H1 (cell line): ENCODE results near the gene ERN2. TPM values are rescaled to one million over a fixed set of nuclear protein-coding genes. Genes with fewer than 3 reads are reported as not detected.
A peak's percentile ranks its signal among the peaks of the same experiment; 100 is the strongest.

ENCODE experiments used
- ASH2L ChIP-seq: fragments of 200-600, 300-600 bp; sonication (generic); IDR thresholded peaks from one replicate; pipeline ENCODE4 v1.7.1; 2017; ENCODE audit warnings: low read length
- ATF2 ChIP-seq: IDR thresholded peaks from 2 replicates; pipeline ENCODE4 v1.6.1; 2012; ENCODE audit warnings: low read length, inconsistent platforms
- BACH1 ChIP-seq: IDR thresholded peaks from 2 replicates; pipeline ENCODE4 v1.6.1; 2012; ENCODE audit warnings: low read length, improper control_type of control experiment
- BRCA1 ChIP-seq: IDR thresholded peaks from 2 replicates; pipeline ENCODE4 v1.6.1; 2012; ENCODE audit warnings: low read depth, low read length, improper control_type of control experiment
- CTBP2 ChIP-seq: IDR thresholded peaks from 2 replicates; pipeline ENCODE4 v1.7.0; 2011; ENCODE audit warnings: borderline replicate concordance, mild to moderate bottlenecking, moderate library complexity, mixed read lengths, low read length; ENCODE audit not compliant: insufficient read depth, insufficient read length
- CTCF ChIP-seq, 3 experiments: IDR thresholded peaks; 1 replicate in 2 of 3; 2 replicates in 1 of 3; pipeline versions ENCODE4 v1.5.1 to v1.6.1; 2011; ENCODE audit warnings: low read length in 3 of 3, mild to moderate bottlenecking in 3 of 3, inconsistent platforms in 2 of 3, low read depth in 1 of 3, moderate library complexity in 1 of 3; ENCODE audit not compliant: insufficient read depth in 1 of 3; ENCODE audit errors: control extremely low read depth in 1 of 3
- EZH2 ChIP-seq: fragments of 200-600 bp; sonication (generic); IDR thresholded peaks from 2 replicates; pipeline ENCODE4 v1.7.1; 2012; ENCODE audit warnings: low read depth, mild to moderate bottlenecking, moderate library complexity, low read length, inconsistent platforms; ENCODE audit not compliant: severe bottlenecking
- JUN ChIP-seq: IDR thresholded peaks from 2 replicates; pipeline ENCODE4 v1.6.1; 2011; ENCODE audit warnings: low read depth, mild to moderate bottlenecking, improper control_type of control experiment, low read length
- JUND ChIP-seq: IDR thresholded peaks from 2 replicates; pipeline ENCODE4 v1.6.1; 2011; ENCODE audit warnings: mild to moderate bottlenecking, improper control_type of control experiment, low read length
- KDM1A ChIP-seq: fragments of 200-600, 300-600 bp; sonication (generic); IDR thresholded peaks from 2 replicates; pipeline ENCODE4 v1.7.1; 2016; ENCODE audit warnings: mild to moderate bottlenecking, low read length, borderline replicate concordance
- KDM5A ChIP-seq: fragments of 200-600 bp; IDR thresholded peaks from 2 replicates; pipeline ENCODE4 v1.7.1; 2012; ENCODE audit warnings: mild to moderate bottlenecking, low read length, inconsistent platforms, mixed read lengths
- NANOG ChIP-seq: IDR thresholded peaks from 2 replicates; pipeline ENCODE4 v1.6.1; 2011; ENCODE audit warnings: low read length, low read depth, mild to moderate bottlenecking, inconsistent platforms; ENCODE audit not compliant: insufficient read depth, poor library complexity, severe bottlenecking
- NRF1 ChIP-seq: IDR thresholded peaks from 2 replicates; pipeline ENCODE4 v1.6.1; 2011; ENCODE audit warnings: mild to moderate bottlenecking, low read depth, low read length, improper control_type of control experiment
- RXRA ChIP-seq: IDR thresholded peaks from 2 replicates; pipeline ENCODE4 v1.6.1; 2011; ENCODE audit warnings: low read depth, mild to moderate bottlenecking, low read length, moderate library complexity; ENCODE audit not compliant: insufficient read depth
- SP1 ChIP-seq: IDR thresholded peaks from 2 replicates; pipeline ENCODE4 v1.6.1; 2011; ENCODE audit warnings: low read depth, low read length
- SRF ChIP-seq: IDR thresholded peaks from 2 replicates; pipeline ENCODE4 v1.6.1; 2011; ENCODE audit warnings: mild to moderate bottlenecking, low read depth, low read length, moderate library complexity
- TAF7 ChIP-seq: optimal IDR thresholded peaks from 2 replicates; pipeline ENCODE3; 2011; ENCODE audit warnings: low read depth, mild to moderate bottlenecking, inconsistent platforms, low read length, moderate library complexity, borderline replicate concordance
- TBP ChIP-seq: IDR thresholded peaks from 2 replicates; pipeline ENCODE4 v1.6.1; 2011; ENCODE audit warnings: low read depth, low read length, improper control_type of control experiment
- TEAD4 ChIP-seq: IDR thresholded peaks from 2 replicates; pipeline ENCODE4 v1.6.1; 2012; ENCODE audit warnings: low read depth, low read length, inconsistent platforms, mixed read lengths
- YY1 ChIP-seq: IDR thresholded peaks from 2 replicates; pipeline ENCODE4 v1.6.1; 2011; ENCODE audit warnings: low read depth, mild to moderate bottlenecking, low read length
- polyA plus RNA-seq, 7 experiments: library from polyadenylated mRNA; depleted of rRNA in 3 of 7; stranded (reverse) in 5 of 7; unstranded in 2 of 7; fragments of >200 nt in 5 of 7; fragments of 200-250 nt in 2 of 7; gene quantifications; 1 replicate in 5 of 7; 2 replicates in 1 of 7; 4 replicates in 1 of 7; pipeline versions ENCODE4 v1.2.1 to v1.2.3, GENCODE V29; 2011 to 2013; ENCODE audit warnings: missing spikeins in 2 of 7, mixed read lengths in 2 of 7
- total RNA-seq: library from RNA; stranded (reverse); fragmentation: NEBNext Ultra II Directional; extraction: Animal tissue kit (Norgen Biotek cat#: 25700); gene quantifications from 2 replicates; pipeline ENCODE4 v1.2.1, GENCODE V29; 2021

Gene ERN2
- total and polyA plus RNA-seq, 2 of the 8 experiments (the other 6 are each of a cell fraction or from before 2014, with no cell fraction given): 2.4 to 4.4 TPM

GRCh38 chr16:23678430-23679273 is 34.4 kb downstream of the ERN2 start, which contains the start of gene PLK1 (continued):
- no peak for TF ChIP-seq YY1
- TF ChIP-seq ATF2: peak; percentile 46; the same call in 1 of the 2 replicates
- 0 out of 2 replicates have a peak, but pooled peaks have one; percentile 1 for TF ChIP-seq TEAD4
- TF ChIP-seq SRF: no peak
- peak; percentile 34; the same call in 1 of the 2 replicates for TF ChIP-seq NRF1
- TF ChIP-seq JUN: 0 out of 2 replicates have a peak, but pooled peaks have one; percentile 49
- TF ChIP-seq JUND: no peak
- TF ChIP-seq KDM5A: no peak
- no peak for TF ChIP-seq NANOG
- peak; percentile 91 for TF ChIP-seq BACH1
- peak; percentile 18 to 49 (median 47) for TF ChIP-seq CTCF (IDR thresholded peaks at IDR 0.05; ENCODE audit: control extremely low read depth in 1 of 3, insufficient read depth in 1 of 3, low read depth in 1 of 3, low read length in 3 of 3)
- TF ChIP-seq TBP: peak; percentile 61
- no peak for TF ChIP-seq BRCA1
- no peak for TF ChIP-seq RXRA
- TF ChIP-seq ASH2L: peak; percentile 65
- TF ChIP-seq CTBP2: no peak
- peak; percentile 35 for TF ChIP-seq TAF7
- no peak for TF ChIP-seq KDM1A
- peak; percentile 53; the same call in 1 of the 2 replicates for TF ChIP-seq SP1
- no peak for TF ChIP-seq EZH2
